Calu3 (cell line): Measurements from ENCODE around the gene PTPRZ1. TPM values are rescaled to one million over a fixed set of nuclear protein-coding genes. Genes with fewer than 3 reads are reported as not detected.

Experiments
- BruUV-seq: library from RNA; stranded (reverse); fragments of 400-500 nt; replicated peaks from 2 replicates; lab custom pipeline; 2021; lab: Mats Ljungman, UMichigan
- CTCF ChIA-PET: fragments of 300-600 bp; sonication (Branson Sonifier 250); formaldehyde crosslinking; loops from one replicate; lab custom pipeline; 2022; ENCODE audit warnings: antibody characterized with exemption; lab: Charles Lee
- DNase-seq: peaks from one replicate; pipeline ENCODE4 v3.0.0; 2022
- H3K27ac Mint-ChIP-seq: one replicate; pipeline ENCODE4 v1.8.0; 2022; ENCODE audit warnings: mixed read lengths; ENCODE audit not compliant: unreplicated experiment
- H3K27me3 Mint-ChIP-seq: one replicate; pipeline ENCODE4 v1.8.0; 2022; ENCODE audit warnings: mixed read lengths; ENCODE audit not compliant: unreplicated experiment
- H3K36me3 Mint-ChIP-seq: one replicate; pipeline ENCODE4 v1.8.0; 2022; ENCODE audit warnings: mild to moderate bottlenecking, moderate library complexity, mixed read lengths; ENCODE audit not compliant: insufficient read depth, unreplicated experiment
- H3K4me1 Mint-ChIP-seq: one replicate; pipeline ENCODE4 v1.8.0; 2022; ENCODE audit warnings: mild to moderate bottlenecking, low read depth, mixed read lengths; ENCODE audit not compliant: unreplicated experiment
- H3K4me3 Mint-ChIP-seq: one replicate; pipeline ENCODE4 v1.8.0; 2022; ENCODE audit warnings: mild to moderate bottlenecking, low read depth, moderate library complexity, mixed read lengths; ENCODE audit not compliant: unreplicated experiment
- H3K9me3 Mint-ChIP-seq: one replicate; pipeline ENCODE4 v1.8.0; 2022; ENCODE audit warnings: low read depth, mixed read lengths; ENCODE audit not compliant: unreplicated experiment
- CTCF ChIP-seq: fragments of 200-600 bp; IDR thresholded peaks from one replicate; pipeline ENCODE4 v1.8.0; 2022; ENCODE audit warnings: antibody characterized with exemption; ENCODE audit not compliant: unreplicated experiment
- intact Hi-C: fragments of 100-400 bp; cut with micrococcal nuclease; formaldehyde crosslinking; loops from one replicate; pipeline ENCODE4 v1.10.0; 2022; ENCODE audit not compliant: unreplicated experiment
- total RNA-seq: library from RNA; stranded (reverse); gene quantifications from 2 replicates; pipeline ENCODE4 v1.2.3, GENCODE V29; 2022

PTPRZ1 gene
- total RNA-seq, 1 experiment from 2014 or later = 4.9 TPM

GRCh38 chr7:122010116-122010515, 137.2 kb downstream of the PTPRZ1 start:
- CTCF ChIA-PET = no interaction called here
- BruUV-seq = no TSS peak
- H3K4me3 Mint-ChIP-seq = no peak overlapping the region
- H3K27me3 Mint-ChIP-seq = no peaks in the 10 kb centered on the region
- no peaks in the 10 kb centered on the region for H3K36me3 Mint-ChIP-seq
- no peak for TF ChIP-seq CTCF
- no peak overlapping the region for H3K27ac Mint-ChIP-seq
- no peak for DNase-seq
- H3K4me1 Mint-ChIP-seq = peaks cover 32% of the 10 kb centered on the region
- intact Hi-C loops = no loop called here
- H3K9me3 Mint-ChIP-seq = no peaks in the 10 kb centered on the region

GRCh38 chr7:122013065-122013464, 140.1 kb downstream of the PTPRZ1 start:
- Mint-ChIP-seq H3K4me3 (no peak overlapping the region), H3K4me1 (peaks cover 10% of the 10 kb centered on the region), H3K36me3 (no peaks in the 10 kb centered on the region), H3K27me3 (no peaks in the 10 kb centered on the region), H3K9me3 (no peaks in the 10 kb centered on the region), H3K27ac (no peak overlapping the region)
- no peak for TF ChIP-seq CTCF
- no peak for DNase-seq
- intact Hi-C loops = no loop called here
- no TSS peak for BruUV-seq
- CTCF ChIA-PET = no interaction called here

- no TSS peak for BruUV-seq
Measured at GRCh38 chr7:122013630-122014029, 140.7 kb downstream of the PTPRZ1 start.

GRCh38 chr7:122014697-122015096, 141.7 kb downstream of the PTPRZ1 start:
- Mint-ChIP-seq H3K9me3 (no peaks in the 10 kb centered on the region), H3K4me3 (no peak overlapping the region), H3K36me3 (no peaks in the 10 kb centered on the region), H3K27ac (no peak overlapping the region), H3K4me1 (peaks cover 8% of the 10 kb centered on the region), H3K27me3 (no peaks in the 10 kb centered on the region)
- no peak for DNase-seq
- CTCF ChIA-PET = no interaction called here
- no peak for TF ChIP-seq CTCF
- intact Hi-C loops = loop anchor here (2.0 to 5.0 kb wide), 3 partner anchors 78 to 514 kb away; no protein-coding TSS in a partner anchor
- no TSS peak for BruUV-seq

More at GRCh38 chr7:122013630-122014029, 140.7 kb downstream of the PTPRZ1 start:
- Mint-ChIP-seq H3K36me3 (no peaks in the 10 kb centered on the region), H3K4me1 (peaks cover 8% of the 10 kb centered on the region), H3K27me3 (no peaks in the 10 kb centered on the region), H3K4me3 (no peak overlapping the region), H3K27ac (no peak overlapping the region), H3K9me3 (no peaks in the 10 kb centered on the region)
- TF ChIP-seq CTCF = no peak
- DNase-seq = no peak
- CTCF ChIA-PET = no interaction called here
- intact Hi-C loops = loop anchor here (2.0 kb wide), 2 partner anchors 79 to 515 kb away; no protein-coding TSS in a partner anchor
